Kidney (tissue), 14 donors: ENCODE measurements around the gene RGPD8. TPM values are rescaled to one million over a fixed set of nuclear protein-coding genes. Genes with fewer than 3 reads are reported as not detected.

Experiments used
- DNase-seq, 5 donors: peaks; one replicate each; pipeline ENCODE4 v3.0.0-alpha.2; 2013 to 2020
- FAIRE-seq: peaks from 2 replicates; lab custom pipeline; 2012; peaks lifted over from hg19 to GRCh38; lab: Jason Lieb, UNC
- H3K27ac ChIP-seq, 2 donors: one replicate each; pipeline ENCODE4 v1.7.0; 2013; ENCODE audit warnings: low read depth in 2 of 2, low read length in 2 of 2, inconsistent platforms in 1 of 2
- H3K27me3 ChIP-seq: one replicate; pipeline ENCODE4 v1.7.1; 2013; ENCODE audit warnings: low read length, inconsistent platforms; ENCODE audit not compliant: control insufficient read depth, insufficient read depth
- H3K36me3 ChIP-seq, 3 donors: one replicate each; pipeline versions ENCODE4 v1.7.0 to v1.7.1; 2013; ENCODE audit warnings: low read length in 3 of 3, control low read depth in 1 of 3, inconsistent platforms in 1 of 3; ENCODE audit not compliant: insufficient read depth in 3 of 3, control insufficient read depth in 2 of 3
- H3K4me1 ChIP-seq, 3 donors: one replicate each; pipeline versions ENCODE4 v1.7.0 to v1.7.1; 2013; ENCODE audit warnings: low read length in 3 of 3, inconsistent platforms in 1 of 3, low read depth in 1 of 3; ENCODE audit not compliant: control insufficient read depth in 2 of 3, insufficient read depth in 2 of 3
- H3K4me3 ChIP-seq, 3 donors: one replicate each; pipeline versions ENCODE4 v1.7.0 to v1.8.1; 2013; ENCODE audit warnings: low read length in 3 of 3, control low read depth in 1 of 3, inconsistent platforms in 1 of 3
- H3K9ac ChIP-seq, 3 donors: one replicate each; pipeline versions ENCODE4 v1.7.0 to v1.7.1; 2013; ENCODE audit warnings: low read length in 3 of 3, control low read depth in 1 of 3, inconsistent platforms in 1 of 3
- H3K9me3 ChIP-seq, 3 donors: one replicate each; pipeline versions ENCODE4 v1.7.0 to v1.7.1; 2013; ENCODE audit warnings: low read length in 3 of 3, control low read depth in 1 of 3, inconsistent platforms in 1 of 3; ENCODE audit not compliant: control insufficient read depth in 2 of 3, insufficient read depth in 1 of 3
- intact Hi-C: fragments of 100-400 bp; cut with DNase I; formaldehyde crosslinking; loops from one replicate; pipeline ENCODE4 v1.11.1; 2022
- polyA plus RNA-seq: library from polyadenylated mRNA; stranded (reverse); fragments of 350-450 nt; fragmentation: Illumina TruSeq; extraction: RNeasy Lipid Tissue Mini Kit (QIAGEN cat#74804); gene quantifications from one replicate; pipeline ENCODE4 v1.2.3, GENCODE V29; 2014; ENCODE audit warnings: low read depth, low replicate concordance; ENCODE audit not compliant: insufficient read depth
- total RNA-seq: library from RNA; stranded (reverse); fragmentation: NEBNext Ultra II Directional; extraction: Animal tissue kit (Norgen Biotek cat#: 25700); gene quantifications from one replicate; pipeline ENCODE4 v1.2.1, GENCODE V29; 2021
- TF ChIP-seq, protein P1 (sequence below): IDR thresholded peaks from 3 replicates; pipeline ENCODE4 v1.5.1; 2012; ENCODE audit warnings: mild to moderate bottlenecking, moderate library complexity, borderline replicate concordance; ENCODE audit not compliant: insufficient read depth; ENCODE audit errors: extremely low read depth
- donor health status: control.
- donor health status: control.
- donor health status: control.
- donor health status: control.
- donor health status: control.
- donor health status: DM: yes; HTN: yes; CAD: no.
- donor health status: Normal renal cell carcinoma (clear cell type).

Gene RGPD8
- total and polyA plus RNA-seq, 2 donors from 2014 or later: 0.77 to 13.8 TPM

DNA sequence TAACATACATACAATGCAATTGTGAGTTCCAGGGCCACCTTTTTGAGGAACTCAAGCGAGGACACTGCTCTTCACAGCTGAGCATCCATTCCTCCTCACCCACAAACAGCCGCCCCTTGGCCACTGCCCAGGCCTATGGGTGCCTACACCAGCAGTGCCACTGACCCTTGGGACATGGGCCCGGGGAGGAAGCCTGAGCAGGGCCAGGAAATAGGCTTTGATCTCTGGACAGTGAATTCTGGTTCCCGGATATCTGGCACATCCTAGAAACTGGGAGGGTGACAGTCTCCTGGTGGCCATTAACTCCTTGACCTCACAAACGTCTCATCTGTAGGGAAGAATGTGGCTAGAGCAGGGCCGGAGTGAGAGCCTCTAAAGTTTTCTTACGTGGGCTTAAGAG, 43.0 kb upstream of the RGPD8 start:
- DNase-seq (no peak), FAIRE-seq (no peak)
- H3K36me3 ChIP-seq: no peaks in the 10 kb centered on the region
- H3K4me1 ChIP-seq: peaks cover 0 to 5% (median 3%) of the 10 kb centered on the region in 3 donors
- no peaks in the 10 kb centered on the region for H3K9me3 ChIP-seq
- TF ChIP-seq, protein P1, sequence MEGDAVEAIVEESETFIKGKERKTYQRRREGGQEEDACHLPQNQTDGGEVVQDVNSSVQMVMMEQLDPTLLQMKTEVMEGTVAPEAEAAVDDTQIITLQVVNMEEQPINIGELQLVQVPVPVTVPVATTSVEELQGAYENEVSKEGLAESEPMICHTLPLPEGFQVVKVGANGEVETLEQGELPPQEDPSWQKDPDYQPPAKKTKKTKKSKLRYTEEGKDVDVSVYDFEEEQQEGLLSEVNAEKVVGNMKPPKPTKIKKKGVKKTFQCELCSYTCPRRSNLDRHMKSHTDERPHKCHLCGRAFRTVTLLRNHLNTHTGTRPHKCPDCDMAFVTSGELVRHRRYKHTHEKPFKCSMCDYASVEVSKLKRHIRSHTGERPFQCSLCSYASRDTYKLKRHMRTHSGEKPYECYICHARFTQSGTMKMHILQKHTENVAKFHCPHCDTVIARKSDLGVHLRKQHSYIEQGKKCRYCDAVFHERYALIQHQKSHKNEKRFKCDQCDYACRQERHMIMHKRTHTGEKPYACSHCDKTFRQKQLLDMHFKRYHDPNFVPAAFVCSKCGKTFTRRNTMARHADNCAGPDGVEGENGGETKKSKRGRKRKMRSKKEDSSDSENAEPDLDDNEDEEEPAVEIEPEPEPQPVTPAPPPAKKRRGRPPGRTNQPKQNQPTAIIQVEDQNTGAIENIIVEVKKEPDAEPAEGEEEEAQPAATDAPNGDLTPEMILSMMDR: no peak
- H3K27ac ChIP-seq: no peak overlapping the region
- intact Hi-C loops: no loop called here
- H3K27me3 ChIP-seq: no peaks in the 10 kb centered on the region
- H3K9ac ChIP-seq: no peak overlapping the region
- H3K4me3 ChIP-seq: no peak overlapping the region

DNA sequence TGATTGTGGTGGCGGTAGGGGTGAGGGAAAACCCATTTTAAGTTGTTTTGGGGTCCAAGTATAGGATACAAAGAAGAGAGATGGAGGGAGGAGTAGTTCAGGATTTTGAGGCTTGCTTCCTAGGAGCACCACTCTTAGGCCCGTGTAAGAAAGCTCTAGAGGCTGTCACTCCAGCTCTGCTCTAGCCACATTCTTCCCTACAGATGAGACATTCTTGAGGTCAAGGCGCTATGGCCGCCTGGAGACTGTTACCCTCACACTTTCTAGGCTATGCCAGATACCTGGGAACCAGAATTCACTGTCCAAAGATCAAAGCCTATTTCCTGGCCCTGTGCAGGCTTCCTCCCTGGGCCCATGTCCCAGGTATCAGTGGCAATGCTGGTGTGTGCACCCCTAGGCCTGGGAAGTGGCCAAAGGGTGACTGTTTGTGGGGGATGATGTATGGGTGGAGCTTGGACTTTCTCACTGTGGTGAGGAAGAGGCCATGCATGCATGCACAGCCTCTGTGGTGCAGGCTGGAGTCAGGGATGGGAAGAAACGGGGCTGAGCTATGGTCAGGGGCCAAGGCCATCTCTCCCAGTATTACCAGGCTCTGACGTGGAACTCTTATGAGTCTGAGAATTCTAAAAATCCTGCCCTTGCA, 41.5 kb upstream of the RGPD8 start:
- intact Hi-C loops: no loop called here
- no peaks in the 10 kb centered on the region for H3K27me3 ChIP-seq
- no peaks in the 10 kb centered on the region for H3K9me3 ChIP-seq
- H3K27ac ChIP-seq: no peak overlapping the region
- DNase-seq (peak in 1 of 5 donors; percentile 4), FAIRE-seq (no peak)
- H3K4me3 ChIP-seq: no peak overlapping the region
- H3K36me3 ChIP-seq: no peaks in the 10 kb centered on the region
- no peaks in the 10 kb centered on the region for H3K4me1 ChIP-seq
- TF ChIP-seq, protein P1: no peak
- H3K9ac ChIP-seq: no peak overlapping the region

DNA sequence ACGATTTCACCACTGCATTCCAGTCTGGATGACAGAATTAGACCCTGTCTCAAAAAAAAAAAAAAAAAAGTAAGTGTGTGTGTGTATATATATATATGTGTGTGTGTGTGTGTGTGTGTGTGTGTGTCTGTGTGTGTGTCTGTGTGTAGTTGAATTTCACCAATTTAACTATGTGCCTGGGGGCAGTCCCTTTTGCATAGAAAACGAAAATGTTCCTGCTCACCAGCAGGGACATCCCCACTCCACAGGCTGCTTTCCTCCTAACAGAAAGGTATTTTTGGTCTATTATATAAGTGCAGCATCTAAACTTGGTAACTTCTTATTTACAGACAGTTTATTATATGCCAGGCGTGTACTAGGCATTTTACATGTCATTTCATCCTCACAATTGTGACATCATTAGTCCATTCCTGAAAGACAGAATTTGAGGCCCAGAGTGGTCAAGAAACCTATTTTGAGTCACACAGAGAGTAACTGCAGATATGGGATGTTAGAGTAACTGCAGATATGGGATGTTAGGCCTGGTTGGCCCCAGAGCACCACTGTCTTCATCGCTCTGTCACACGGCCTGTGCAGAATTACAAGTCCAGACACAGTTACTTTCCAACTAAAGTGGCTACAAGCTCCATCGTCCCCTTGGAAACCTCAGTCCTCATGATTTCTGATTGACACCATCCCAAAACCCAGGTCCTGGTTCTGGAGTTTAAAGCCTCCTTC, 39.3 kb upstream of the RGPD8 start:
- Histone ChIP-seq H3K4me1 (no peaks in the 10 kb centered on the region), H3K9ac (no peak overlapping the region), H3K36me3 (no peaks in the 10 kb centered on the region), H3K9me3 (no peaks in the 10 kb centered on the region), H3K27me3 (no peaks in the 10 kb centered on the region), H3K27ac (no peak overlapping the region), H3K4me3 (no peak overlapping the region)
- DNase-seq: no peak
- no peak for FAIRE-seq
- intact Hi-C loops: no loop called here
- TF ChIP-seq, protein P1: no peak
